ENCODE results near the gene IQGAP3.

Gene IQGAP3

DNA sequence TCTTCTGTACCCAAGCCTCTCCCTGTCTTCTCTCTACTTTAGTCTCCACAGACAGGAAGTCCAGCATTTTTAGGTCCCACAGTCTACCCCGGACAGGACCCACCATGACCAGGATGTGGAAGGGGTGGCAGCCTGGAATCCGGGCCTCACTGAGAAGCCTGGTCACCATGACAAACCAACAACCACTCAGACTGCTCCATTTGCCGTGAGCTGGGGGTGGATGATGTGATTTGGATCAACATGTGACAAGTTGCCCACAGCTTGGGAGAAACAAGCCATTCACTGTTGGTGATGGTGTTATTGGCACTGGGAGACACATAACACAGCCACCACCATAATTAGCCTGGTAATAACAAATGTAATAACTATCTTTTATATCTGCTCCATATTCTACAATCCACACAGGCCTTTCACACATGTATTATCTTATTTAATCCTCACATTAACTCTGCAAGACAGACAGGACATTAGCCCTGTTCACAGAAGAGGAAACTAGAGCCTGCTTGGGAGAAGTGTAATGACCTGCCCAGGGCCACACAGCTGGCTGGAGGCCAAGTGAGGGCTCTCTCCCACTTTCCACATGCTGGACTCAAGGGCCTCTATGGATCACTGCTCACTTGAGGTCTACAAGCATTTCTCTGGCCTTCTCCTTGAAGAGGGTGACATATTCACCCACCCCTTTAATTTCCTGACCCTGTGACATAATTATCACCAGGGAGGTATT is 94.7 kb downstream of the IQGAP3 start:
- Mint-ChIP-seq H3K4me3 (no peak overlapping the region), H3K27me3 (no peaks in the 10 kb centered on the region), H3K4me1 (peaks cover 26% of the 10 kb centered on the region), H3K27ac (no peak overlapping the region), H3K36me3 (peaks cover 80% of the 10 kb centered on the region), H3K9me3 (no peaks in the 10 kb centered on the region)
- DNase-seq = no peak
- CTCF ChIA-PET = interaction anchor here (1.0 to 1.8 kb wide), 3 partner anchors 12 to 31 kb away, joined by 3 to 8 read pairs (median 4); no protein-coding TSS in a partner anchor

DNA sequence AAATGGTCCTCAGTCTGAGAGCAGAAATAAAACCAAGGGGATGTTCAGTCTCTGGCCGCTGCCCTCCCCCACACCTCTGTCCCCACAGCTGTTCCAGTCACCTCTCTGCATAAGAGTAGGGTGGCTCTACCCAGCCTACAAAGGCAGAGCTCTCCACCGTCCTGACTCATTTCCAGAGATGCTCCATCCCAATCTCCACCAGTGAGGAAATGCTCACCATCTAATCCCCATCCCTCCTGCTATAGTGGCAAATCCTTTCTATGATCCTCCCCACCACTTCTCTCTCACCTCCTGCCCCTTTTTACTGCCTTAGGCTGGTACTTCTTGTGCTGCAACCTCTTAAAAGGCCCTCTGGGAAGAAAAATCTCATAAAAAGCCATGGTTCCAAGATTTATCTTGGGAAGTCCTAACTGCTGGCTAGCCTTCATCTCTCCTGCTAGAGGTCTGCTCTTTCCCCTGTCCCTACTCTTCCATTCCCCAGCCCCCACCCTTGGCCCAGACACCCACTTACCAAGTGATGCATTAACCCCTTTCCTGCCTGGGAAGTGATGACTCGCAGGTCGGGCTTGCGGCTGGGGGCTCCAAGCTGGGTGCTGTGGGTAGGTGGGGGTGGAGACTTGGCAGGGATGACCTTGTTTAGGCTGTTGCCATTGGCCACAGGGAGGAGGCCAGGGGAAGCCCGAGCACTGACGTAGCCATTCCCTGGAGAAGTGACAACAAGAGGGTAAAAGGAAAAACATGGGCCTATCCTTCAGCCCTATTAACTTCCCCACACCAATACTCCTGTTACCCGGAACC is 95.7 kb downstream of the IQGAP3 start:
- Mint-ChIP-seq H3K27ac (peak overlapping the region; percentile 6), H3K4me1 (peaks cover 19% of the 10 kb centered on the region), H3K4me3 (no peak overlapping the region), H3K36me3 (peaks cover 73% of the 10 kb centered on the region), H3K27me3 (no peaks in the 10 kb centered on the region), H3K9me3 (no peaks in the 10 kb centered on the region)
- DNase-seq = no peak
- CTCF ChIA-PET = interaction anchor here (1.0 to 1.8 kb wide), 5 partner anchors 13 to 132 kb away, joined by 3 to 8 read pairs (median 4); no protein-coding TSS in a partner anchor

DNA sequence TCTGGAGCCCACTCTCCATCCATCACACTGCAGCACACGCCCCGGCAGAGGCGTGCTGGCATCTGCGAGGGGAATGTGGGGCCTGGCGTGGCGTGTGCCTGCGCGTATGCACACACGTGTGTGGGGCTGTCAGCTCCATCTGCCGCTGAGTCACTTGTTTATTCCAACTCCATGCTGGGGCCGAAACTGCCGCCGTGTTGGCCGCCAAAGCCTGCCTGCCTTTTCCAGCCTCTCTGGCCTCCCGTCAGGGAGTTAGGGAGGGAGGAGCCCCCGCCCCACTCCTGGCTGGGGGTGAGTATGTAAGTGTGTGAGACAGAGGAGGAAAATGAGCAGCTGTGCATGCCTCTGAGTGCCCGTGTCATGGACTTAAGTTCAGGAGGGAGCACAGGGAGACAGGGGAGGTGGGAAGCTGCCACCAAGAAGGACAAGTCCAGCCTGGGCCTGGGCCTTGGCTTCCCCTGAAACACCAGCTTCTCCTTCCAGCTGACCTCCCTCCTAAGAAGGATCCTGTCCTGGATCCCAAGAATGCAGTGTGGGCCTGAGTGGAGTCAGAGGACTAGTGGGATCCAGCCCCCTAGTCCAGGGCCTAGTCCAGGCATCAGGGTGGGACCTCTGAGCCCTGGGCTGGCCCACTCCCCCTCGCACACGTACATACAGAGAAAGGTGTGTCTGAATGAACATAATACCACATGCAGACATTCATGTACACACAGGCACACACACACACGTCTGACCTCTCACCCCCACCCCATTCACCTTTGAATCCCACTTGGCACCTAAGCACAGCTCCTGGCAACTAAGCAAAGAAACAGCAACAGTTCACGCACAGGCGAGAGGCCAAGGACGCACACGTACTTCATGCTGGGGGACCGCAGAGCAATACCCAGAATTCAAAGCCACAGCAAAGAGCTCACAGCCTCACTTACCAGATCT is 96.5 kb downstream of the IQGAP3 start:
- no peak for DNase-seq
- Mint-ChIP-seq H3K4me1 (peaks cover 10% of the 10 kb centered on the region), H3K36me3 (peaks cover 69% of the 10 kb centered on the region), H3K27ac (no peak overlapping the region), H3K27me3 (no peaks in the 10 kb centered on the region), H3K9me3 (no peaks in the 10 kb centered on the region), H3K4me3 (no peak overlapping the region)
- CTCF ChIA-PET = interaction anchor here (1.2 to 1.8 kb wide), 3 partner anchors 30 to 133 kb away, joined by 3 to 5 read pairs (median 4); no protein-coding TSS in a partner anchor

All from activated naive CD4-positive, alpha-beta T cell treated with anti-CD3 and anti-CD28 coated beads, Interleukin-2, amount 10 ng/mL, durations not matched to agents 7 days and 5 days (primary cell).